ENCODE measurements around the gene CCT7. TPM values are rescaled to one million over a fixed set of nuclear protein-coding genes. Genes with fewer than 3 reads are reported as not detected.

CCT7 gene
- total RNA-seq (362 and 389 TPM in 2 replicates), polyA plus RNA-seq (317 and 343 TPM in 2 replicates), polyA minus RNA-seq (347 and 391 TPM in 2 replicates), Bru-seq, nascent RNA (percentile 91 among the genes with signal in this experiment), BruChase-seq, experiment 1, labeled RNA remaining after a 6-hour chase (percentile 95 among the genes with signal in this experiment), BruChase-seq, experiment 2, labeled RNA remaining after a 2-hour chase (percentile 87 among the genes with signal in this experiment)
- 304 and 311 TPM in 2 replicates for polyA plus RNA-seq (2011; cell fraction: cytosol; rRNA removed)
- 134 and 184 TPM in 2 replicates for polyA plus RNA-seq (2011; cell fraction: nucleus; rRNA removed)
- 406 and 507 TPM in 2 replicates for polyA plus RNA-seq (2012)
- 259 TPM for polyA minus RNA-seq (2011; cell fraction: cytosol; rRNA and poly(A)+ RNA removed)
- 59.8 and 83.0 TPM in 2 replicates for polyA minus RNA-seq (2011; cell fraction: nucleus; rRNA and poly(A)+ RNA removed)
- long read RNA-seq, transcript CCT7-201 (12 exons, 1,916 nt): major isoform, 962 of 1,065 reads
- long read RNA-seq, partial matches to known transcripts: 75 of 1,065 reads
- long read RNA-seq, other reads (novel, unspliced or antisense): 23 of 1,065 reads

GRCh38 chr2:73233932-73234832 is at the start of gene CCT7:
CCT7 (plus strand) TSS chr2:73234308; CDS start chr2:73234379, 71 bp downstream.
- peak within 1 kb of the TSS; percentile 85 for H3K9ac ChIP-seq (replicated peaks; ENCODE audit: extremely low read depth, insufficient read depth, low read length)
- ChIA-PET POLR2A (interaction anchor here (0.8 to 1.2 kb wide), 2 partner anchors 8 to 17 kb away, joined by 3 to 5 read pairs; no protein-coding TSS in a partner anchor), CTCF (interaction anchor here (0.8 to 2.8 kb wide), 4 partner anchors 9 to 260 kb away, joined by 3 to 19 read pairs (median 6); no protein-coding TSS in a partner anchor)
- TSS peak; percentile 55 for BruUV-seq (replicated peaks)
- intact Hi-C loops (cut with micrococcal nuclease): loop anchor here (1.0 to 5.0 kb wide), 4 partner anchors 20 to 903 kb away; partner anchors contain the start of genes SFXN5 and SMYD5
- peak within 1 kb of the TSS; percentile 76 to 90 (median 85) for H3K4me3 ChIP-seq (replicated peaks in 1 of 3; ENCODE audit: insufficient read depth in 1 of 3, low read depth in 1 of 3, low read length in 3 of 3)
- peaks cover 51% of the 10 kb centered on the region for H3K79me2 ChIP-seq (ENCODE audit: control insufficient read depth, insufficient read depth, low read length)
- DNase-seq (ENCODE audit: low read depth, low spot score) (peak; percentile 91), FAIRE-seq (peak; percentile 94)
- H3K4me1 ChIP-seq (ENCODE audit: control insufficient read depth, extremely low read depth, insufficient read depth, low read length): peaks cover 26% of the 10 kb centered on the region
- dilution Hi-C loops (cut with MboI; ENCODE audit: extremely low pct_ligation_motif_present, low sequenced_read_pairs): no loop called here
- H3K9me3 ChIP-seq (replicated peaks; ENCODE audit: control insufficient read depth, insufficient read depth, low read length): no peaks in the 10 kb centered on the region
- peak within 1 kb of the TSS; percentile 97 for H3K4me2 ChIP-seq (ENCODE audit: insufficient read depth, low read length)
- H3K36me3 ChIP-seq (ENCODE audit: control insufficient read depth in 2 of 2, extremely low read depth in 1 of 2, insufficient read depth in 2 of 2, low read length in 2 of 2): peaks cover 0 to 3% of the 10 kb centered on the region in 2 experiments
- no peaks in the 10 kb centered on the region for H4K20me1 ChIP-seq (replicated peaks; ENCODE audit: control insufficient read depth, extremely low read depth, insufficient read depth, low read length)
- H3K9me1 ChIP-seq (replicated peaks; ENCODE audit: control insufficient read depth, extremely low read depth, insufficient read depth, low read length): no peaks in the 10 kb centered on the region
- peak within 1 kb of the TSS; percentile 94 for H2AFZ ChIP-seq (ENCODE audit: low read depth, low read length)
- peak within 1 kb of the TSS; percentile 84 for H3K27ac ChIP-seq (ENCODE audit: insufficient read depth, low read depth, low read length)
- TF ChIP-seq POLR2AphosphoS5 (IDR thresholded peaks at IDR 0.05; ENCODE audit: insufficient read depth, low read depth, low read length) (peak; percentile 98), CTCF (IDR thresholded peaks at IDR 0.05; ENCODE audit: extremely low read depth in 1 of 2, insufficient read depth in 1 of 2, low read depth in 1 of 2, low read length in 2 of 2) (no peak), EZH2 (IDR thresholded peaks at IDR 0.05; ENCODE audit: borderline replicate concordance, low read depth, low read length, severe bottlenecking) (no peak), POLR2A (IDR thresholded peaks at IDR 0.05; ENCODE audit: low read depth, low read length) (peak; percentile 96), FOS (IDR thresholded peaks at IDR 0.05; ENCODE audit: borderline replicate concordance, insufficient read depth, low read length) (no peak), GATA2 (IDR thresholded peaks at IDR 0.05; ENCODE audit: insufficient read depth, insufficient read length, low read depth, low read length) (no peak)
- H3K27me3 ChIP-seq (ENCODE audit: control insufficient read depth in 2 of 2, insufficient read depth in 2 of 2, low read length in 2 of 2): no peaks in the 10 kb centered on the region

Data from endothelial cell of umbilical vein (primary cell).